ENCODE measurements around the gene CD96. TPM values are rescaled to one million over a fixed set of nuclear protein-coding genes. Genes with fewer than 3 reads are reported as not detected.

CD96 gene
- total RNA-seq, 1 experiment from 2014 or later, result not detected

DNA sequence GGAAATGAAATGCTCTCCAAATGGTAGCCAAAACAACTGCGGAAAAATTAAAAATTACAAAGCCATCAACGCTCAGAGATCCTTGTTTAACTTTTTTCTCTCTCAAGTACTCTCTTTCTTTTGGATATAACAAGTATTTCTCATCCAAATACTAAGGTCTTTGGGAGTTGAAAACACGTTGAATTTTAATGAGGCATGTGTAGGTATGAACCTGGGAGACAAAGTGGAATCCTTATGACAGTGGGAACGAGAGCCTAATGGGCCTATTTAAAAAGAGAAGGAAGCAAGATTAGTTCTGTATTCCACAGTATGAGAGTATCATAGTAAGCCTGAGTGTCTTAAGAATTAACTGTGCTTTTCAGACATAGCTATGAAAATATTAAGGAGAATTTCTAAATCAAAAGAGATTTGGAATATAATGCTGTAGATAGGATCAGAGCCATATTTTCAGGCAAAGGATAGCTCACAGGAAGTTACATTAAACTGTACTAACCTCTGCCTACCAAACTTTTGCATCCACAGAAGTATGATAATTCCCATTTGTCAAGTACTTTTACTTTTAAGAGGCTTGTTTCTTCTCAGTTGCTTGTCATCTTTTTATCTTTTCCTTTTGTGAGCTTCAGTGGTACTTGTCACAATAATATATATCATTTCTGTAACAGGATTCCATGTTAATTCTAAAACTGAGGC, 759 bp downstream of the CD96 start:
- Histone ChIP-seq H3K27ac (ENCODE audit: low read length) (no peak overlapping the region), H2AFZ (ENCODE audit: low read length) (no peak overlapping the region), H4K20me1 (ENCODE audit: low read length) (no peaks in the 10 kb centered on the region), H3K79me2 (ENCODE audit: low read length) (no peaks in the 10 kb centered on the region), H3K9ac (ENCODE audit: low read length) (no peak overlapping the region), H3K4me3 (ENCODE audit: low read length) (no peak overlapping the region), H3K9me2 (replicated peaks; ENCODE audit: low read length) (no peaks in the 10 kb centered on the region), H3K4me2 (ENCODE audit: low read length) (no peak overlapping the region), H3K9me3 (ENCODE audit: low read length) (no peaks in the 10 kb centered on the region), H3K36me3 (ENCODE audit: low read depth, low read length) (no peaks in the 10 kb centered on the region), H3K27me3 (ENCODE audit: low read length) (no peaks in the 10 kb centered on the region), H3F3A (ENCODE audit: low read length, unreplicated experiment) (peaks cover 12% of the 10 kb centered on the region), H3K4me1 (ENCODE audit: insufficient read depth, low read length) (peaks cover 25% of the 10 kb centered on the region)
- DNase-seq (no peak), ATAC-seq (no peak)
- BruUV-seq (replicated peaks), result no TSS peak
- intact Hi-C loops (cut with micrococcal nuclease), result no loop called here
- ChIA-PET POLR2A (ENCODE audit: unreplicated experiment) (no interaction called here), CTCF (no interaction called here)
- TF ChIP-seq EZH2 (IDR thresholded peaks at IDR 0.05; ENCODE audit: low read length, unreplicated experiment), result no peak
- no peak for TF ChIP-seq EZH2phosphoT487 (IDR thresholded peaks at IDR 0.05; ENCODE audit: borderline replicate concordance, low read length)
- TF ChIP-seq, protein P1, sequence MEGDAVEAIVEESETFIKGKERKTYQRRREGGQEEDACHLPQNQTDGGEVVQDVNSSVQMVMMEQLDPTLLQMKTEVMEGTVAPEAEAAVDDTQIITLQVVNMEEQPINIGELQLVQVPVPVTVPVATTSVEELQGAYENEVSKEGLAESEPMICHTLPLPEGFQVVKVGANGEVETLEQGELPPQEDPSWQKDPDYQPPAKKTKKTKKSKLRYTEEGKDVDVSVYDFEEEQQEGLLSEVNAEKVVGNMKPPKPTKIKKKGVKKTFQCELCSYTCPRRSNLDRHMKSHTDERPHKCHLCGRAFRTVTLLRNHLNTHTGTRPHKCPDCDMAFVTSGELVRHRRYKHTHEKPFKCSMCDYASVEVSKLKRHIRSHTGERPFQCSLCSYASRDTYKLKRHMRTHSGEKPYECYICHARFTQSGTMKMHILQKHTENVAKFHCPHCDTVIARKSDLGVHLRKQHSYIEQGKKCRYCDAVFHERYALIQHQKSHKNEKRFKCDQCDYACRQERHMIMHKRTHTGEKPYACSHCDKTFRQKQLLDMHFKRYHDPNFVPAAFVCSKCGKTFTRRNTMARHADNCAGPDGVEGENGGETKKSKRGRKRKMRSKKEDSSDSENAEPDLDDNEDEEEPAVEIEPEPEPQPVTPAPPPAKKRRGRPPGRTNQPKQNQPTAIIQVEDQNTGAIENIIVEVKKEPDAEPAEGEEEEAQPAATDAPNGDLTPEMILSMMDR (conservative IDR thresholded peaks at IDR 0.05; ENCODE audit: low read depth, low read length), result no peak

GRCh38 chr3:111545349-111545748, 3.4 kb downstream of the CD96 start:
- H4K20me1 ChIP-seq (ENCODE audit: low read length), result no peaks in the 10 kb centered on the region
- H2AFZ ChIP-seq (ENCODE audit: low read length), result no peak overlapping the region
- DNase-seq (no peak), ATAC-seq (no peak)
- H3K9ac ChIP-seq (ENCODE audit: low read length), result no peak overlapping the region
- H3K4me3 ChIP-seq (ENCODE audit: low read length), result no peak overlapping the region
- H3K4me2 ChIP-seq (ENCODE audit: low read length), result no peak overlapping the region
- H3K9me2 ChIP-seq (replicated peaks; ENCODE audit: low read length), result no peaks in the 10 kb centered on the region
- no peak overlapping the region for H3K27ac ChIP-seq (ENCODE audit: low read length)
- no peaks in the 10 kb centered on the region for H3K27me3 ChIP-seq (ENCODE audit: low read length)
- intact Hi-C loops (cut with micrococcal nuclease), result no loop called here
- ChIA-PET CTCF (no interaction called here), POLR2A (ENCODE audit: unreplicated experiment) (interaction anchor here (0.7 kb wide), 1 partner anchor 321 kb away, joined by 21 read pairs; no protein-coding TSS in a partner anchor)
- H3K79me2 ChIP-seq (ENCODE audit: low read length), result no peaks in the 10 kb centered on the region
- peaks cover 24% of the 10 kb centered on the region for H3K4me1 ChIP-seq (ENCODE audit: insufficient read depth, low read length)
- H3K9me3 ChIP-seq (ENCODE audit: low read length), result no peaks in the 10 kb centered on the region
- no peaks in the 10 kb centered on the region for H3K36me3 ChIP-seq (ENCODE audit: low read depth, low read length)
- no peaks in the 10 kb centered on the region for H3F3A ChIP-seq (ENCODE audit: low read length, unreplicated experiment)
- BruUV-seq (replicated peaks), result no TSS peak
- TF ChIP-seq EZH2phosphoT487 (IDR thresholded peaks at IDR 0.05; ENCODE audit: borderline replicate concordance, low read length) (no peak), EZH2 (IDR thresholded peaks at IDR 0.05; ENCODE audit: low read length, unreplicated experiment) (no peak)
- TF ChIP-seq, protein P1 (conservative IDR thresholded peaks at IDR 0.05; ENCODE audit: low read depth, low read length), result no peak

- no TSS peak for BruUV-seq (replicated peaks)
- Histone ChIP-seq H3K9me3 (ENCODE audit: low read length) (no peaks in the 10 kb centered on the region), H3K4me2 (ENCODE audit: low read length) (no peak overlapping the region), H3K79me2 (ENCODE audit: low read length) (no peaks in the 10 kb centered on the region), H3K9me2 (replicated peaks; ENCODE audit: low read length) (no peaks in the 10 kb centered on the region), H3K36me3 (ENCODE audit: low read depth, low read length) (no peaks in the 10 kb centered on the region), H3K27ac (ENCODE audit: low read length) (peak overlapping the region; percentile 65; the same call in 1 of the 2 replicates), H3F3A (ENCODE audit: low read length, unreplicated experiment) (no peaks in the 10 kb centered on the region), H3K27me3 (ENCODE audit: low read length) (no peaks in the 10 kb centered on the region), H3K4me3 (ENCODE audit: low read length) (no peak overlapping the region), H4K20me1 (ENCODE audit: low read length) (no peaks in the 10 kb centered on the region), H3K9ac (ENCODE audit: low read length) (no peak overlapping the region), H3K4me1 (ENCODE audit: insufficient read depth, low read length) (peaks cover 24% of the 10 kb centered on the region), H2AFZ (ENCODE audit: low read length) (peak overlapping the region; percentile 34; the same call in 1 of the 2 replicates)
- ATAC-seq (no peak), DNase-seq (no peak)
- intact Hi-C loops (cut with micrococcal nuclease), result no loop called here
- ChIA-PET POLR2A (ENCODE audit: unreplicated experiment) (no interaction called here), CTCF (no interaction called here)
- TF ChIP-seq EZH2 (IDR thresholded peaks at IDR 0.05; ENCODE audit: low read length, unreplicated experiment) (no peak), EZH2phosphoT487 (IDR thresholded peaks at IDR 0.05; ENCODE audit: borderline replicate concordance, low read length) (no peak)
- TF ChIP-seq, protein P1 (conservative IDR thresholded peaks at IDR 0.05; ENCODE audit: low read depth, low read length), result no peak
Measured at GRCh38 chr3:111547631-111548030, 5.6 kb downstream of the CD96 start.
